ENCODE data around the gene HSPA2.

GRCh38 chr14:64556526-64556925 lies 16.0 kb downstream of the HSPA2 start:
- TF ChIP-seq, protein P1, sequence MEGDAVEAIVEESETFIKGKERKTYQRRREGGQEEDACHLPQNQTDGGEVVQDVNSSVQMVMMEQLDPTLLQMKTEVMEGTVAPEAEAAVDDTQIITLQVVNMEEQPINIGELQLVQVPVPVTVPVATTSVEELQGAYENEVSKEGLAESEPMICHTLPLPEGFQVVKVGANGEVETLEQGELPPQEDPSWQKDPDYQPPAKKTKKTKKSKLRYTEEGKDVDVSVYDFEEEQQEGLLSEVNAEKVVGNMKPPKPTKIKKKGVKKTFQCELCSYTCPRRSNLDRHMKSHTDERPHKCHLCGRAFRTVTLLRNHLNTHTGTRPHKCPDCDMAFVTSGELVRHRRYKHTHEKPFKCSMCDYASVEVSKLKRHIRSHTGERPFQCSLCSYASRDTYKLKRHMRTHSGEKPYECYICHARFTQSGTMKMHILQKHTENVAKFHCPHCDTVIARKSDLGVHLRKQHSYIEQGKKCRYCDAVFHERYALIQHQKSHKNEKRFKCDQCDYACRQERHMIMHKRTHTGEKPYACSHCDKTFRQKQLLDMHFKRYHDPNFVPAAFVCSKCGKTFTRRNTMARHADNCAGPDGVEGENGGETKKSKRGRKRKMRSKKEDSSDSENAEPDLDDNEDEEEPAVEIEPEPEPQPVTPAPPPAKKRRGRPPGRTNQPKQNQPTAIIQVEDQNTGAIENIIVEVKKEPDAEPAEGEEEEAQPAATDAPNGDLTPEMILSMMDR (conservative IDR thresholded peaks at IDR 0.05; ENCODE audit: low read depth, low read length): no peak
- no peak for TF ChIP-seq EZH2phosphoT487 (IDR thresholded peaks at IDR 0.05; ENCODE audit: borderline replicate concordance, low read length)

Measured in PC-3 (cell line).